ENCODE measurements around the gene ZNF804A. TPM values are rescaled to one million over a fixed set of nuclear protein-coding genes. Genes with fewer than 3 reads are reported as not detected.

The ZNF804A gene
- total RNA-seq, 1 donor = 10.8 TPM

- DNase-seq (ENCODE audit: low read depth) = peak; percentile 72
- no peak for TF ChIP-seq CTCF (IDR thresholded peaks at IDR 0.05; ENCODE audit: insufficient read depth, low read depth, low read length)
- no peak overlapping the region for H3K4me3 ChIP-seq (ENCODE audit: low read depth, low read length)
Observed at GRCh38 chr2:184654945-184655344, 56.6 kb downstream of the ZNF804A start.

- TF ChIP-seq CTCF (IDR thresholded peaks at IDR 0.05; ENCODE audit: insufficient read depth, low read depth, low read length) = no peak
- H3K4me3 ChIP-seq (ENCODE audit: low read depth, low read length) = no peak overlapping the region
- DNase-seq (ENCODE audit: low read depth) = no peak
Observed at GRCh38 chr2:184677171-184677570, 78.8 kb downstream of the ZNF804A start.

DNA sequence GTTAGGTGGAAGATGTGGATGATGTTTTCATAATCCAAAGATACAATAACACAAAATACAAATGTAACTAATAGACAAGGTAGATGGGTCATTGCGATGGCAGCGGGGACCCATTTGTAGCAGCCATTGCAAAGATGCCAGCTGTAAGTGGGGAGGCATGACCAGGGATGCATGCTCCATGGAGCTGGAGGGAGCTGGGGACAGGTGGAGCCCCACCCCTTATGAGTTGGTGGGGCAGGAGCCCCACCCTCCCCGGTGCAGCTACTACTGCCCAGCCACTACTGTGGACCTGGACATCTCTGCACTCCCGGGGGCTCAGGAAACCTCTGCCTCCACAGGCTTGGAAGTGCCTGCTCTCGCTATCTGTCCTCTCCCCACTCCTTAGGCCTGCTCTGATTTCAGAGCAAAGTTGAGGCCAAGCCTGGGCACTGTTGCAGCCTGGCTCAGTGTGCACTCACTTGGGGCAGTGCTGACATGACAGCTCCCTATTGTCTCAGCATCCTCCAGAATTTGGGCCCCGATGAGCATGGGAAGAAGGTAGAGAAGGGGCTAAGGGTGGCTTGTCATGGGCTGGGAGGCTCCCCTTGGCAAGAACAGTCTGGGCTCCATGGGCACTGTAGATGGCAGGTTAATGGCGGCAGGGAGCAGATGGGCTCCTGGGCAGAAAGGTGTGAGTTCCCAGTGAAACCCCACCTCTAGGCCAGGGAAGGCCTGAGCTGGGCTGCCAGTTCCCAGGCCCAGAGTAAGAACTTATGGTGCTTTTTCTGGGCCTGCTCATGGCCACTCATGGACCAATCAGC is 81.1 kb downstream of the ZNF804A start:
- DNase-seq (ENCODE audit: low read depth) = no peak
- no peak overlapping the region for H3K4me3 ChIP-seq (ENCODE audit: low read depth, low read length)
- TF ChIP-seq CTCF (IDR thresholded peaks at IDR 0.05; ENCODE audit: insufficient read depth, low read depth, low read length) = no peak

DNA sequence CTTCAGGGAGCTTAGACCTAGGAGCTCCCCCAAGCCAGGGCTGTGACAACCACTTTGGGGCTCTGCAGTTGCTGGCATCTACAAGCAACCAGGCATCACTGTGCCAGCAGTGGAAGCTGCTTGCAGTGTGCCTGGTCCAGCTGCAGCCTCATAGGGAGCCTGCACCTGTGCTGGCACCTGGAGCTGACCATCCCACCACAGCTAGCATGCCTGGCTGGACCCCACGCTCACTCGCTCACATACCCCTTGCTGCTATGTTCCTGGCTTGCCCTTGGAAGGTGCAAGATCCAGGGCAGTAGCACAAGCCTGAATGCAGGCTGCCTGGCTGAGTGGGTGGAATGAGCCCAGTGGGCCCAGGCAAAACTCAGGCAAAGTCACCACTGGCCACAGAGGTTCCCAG is 82.5 kb downstream of the ZNF804A start:
- no peak overlapping the region for H3K4me3 ChIP-seq (ENCODE audit: low read depth, low read length)
- no peak for TF ChIP-seq CTCF (IDR thresholded peaks at IDR 0.05; ENCODE audit: insufficient read depth, low read depth, low read length)
- DNase-seq (ENCODE audit: low read depth) = no peak

GRCh38 chr2:184681642-184682321 is 83.5 kb downstream of the ZNF804A start:
- DNase-seq (ENCODE audit: low read depth) = no peak
- TF ChIP-seq CTCF (IDR thresholded peaks at IDR 0.05; ENCODE audit: insufficient read depth, low read depth, low read length) = no peak

DNA sequence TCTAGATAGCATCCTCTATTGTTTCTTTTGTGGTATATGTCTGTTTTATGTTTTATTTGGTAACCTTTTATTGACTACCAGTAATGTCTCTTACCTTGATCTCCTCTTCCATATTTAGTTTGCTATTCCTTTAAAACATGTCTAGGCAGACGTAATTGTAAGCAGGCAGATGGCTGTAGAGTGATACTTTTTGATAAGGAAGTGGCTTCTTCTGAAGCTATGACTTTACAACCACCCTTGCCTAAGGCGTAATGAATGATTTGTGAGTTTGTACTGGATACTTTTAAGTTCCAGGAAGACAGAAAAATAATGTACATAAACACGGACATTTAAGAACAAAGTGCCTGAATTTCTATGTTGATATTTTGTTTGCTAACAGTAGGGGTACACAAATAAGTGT is 85.6 kb downstream of the ZNF804A start:
- H3K4me3 ChIP-seq (ENCODE audit: low read depth, low read length) = no peak overlapping the region
- TF ChIP-seq CTCF (IDR thresholded peaks at IDR 0.05; ENCODE audit: insufficient read depth, low read depth, low read length) = no peak
- DNase-seq (ENCODE audit: low read depth) = peak; percentile 4

More at GRCh38 chr2:184681642-184682321, 83.5 kb downstream of the ZNF804A start:
- no peak overlapping the region for H3K4me3 ChIP-seq (ENCODE audit: low read depth, low read length)

Measured in fibroblast of villous mesenchyme (primary cell).